HG03354 (cell line): ENCODE data around the gene CKM.
"Not testable (repeated sequence)": the region's sequence is repeated elsewhere in the genome, so short reads cannot be mapped to it uniquely, and the experiment has no call there.

Experiments
- ATAC-seq: cut with Tn5 transposase; IDR thresholded peaks from one replicate; pipeline ENCODE4 v1.9.1; 2021; ENCODE audit warnings: mild to moderate bottlenecking; ENCODE audit not compliant: unreplicated experiment, poor library complexity, severe bottlenecking

The CKM gene

DNA sequence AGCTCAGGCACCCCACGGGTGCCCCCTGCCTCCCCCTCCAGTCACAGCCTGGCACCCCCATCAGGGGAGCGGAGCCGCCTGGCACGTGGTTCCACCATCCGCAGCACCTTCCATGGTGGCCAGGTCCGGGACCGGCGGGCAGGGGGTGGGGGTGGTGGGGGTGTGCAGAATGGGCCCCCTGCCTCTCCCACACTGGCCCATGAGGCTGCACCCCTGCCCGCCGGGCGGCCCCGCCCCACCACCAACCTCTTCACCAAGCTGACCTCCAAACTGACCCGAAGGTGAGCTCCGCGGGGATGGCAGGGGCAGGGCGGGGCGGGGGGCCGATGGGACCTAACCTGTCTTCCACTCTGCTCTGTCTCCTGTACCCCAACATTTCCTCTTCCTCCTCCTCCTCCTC, 25.0 kb downstream of the CKM start:
- no peak for ATAC-seq

DNA sequence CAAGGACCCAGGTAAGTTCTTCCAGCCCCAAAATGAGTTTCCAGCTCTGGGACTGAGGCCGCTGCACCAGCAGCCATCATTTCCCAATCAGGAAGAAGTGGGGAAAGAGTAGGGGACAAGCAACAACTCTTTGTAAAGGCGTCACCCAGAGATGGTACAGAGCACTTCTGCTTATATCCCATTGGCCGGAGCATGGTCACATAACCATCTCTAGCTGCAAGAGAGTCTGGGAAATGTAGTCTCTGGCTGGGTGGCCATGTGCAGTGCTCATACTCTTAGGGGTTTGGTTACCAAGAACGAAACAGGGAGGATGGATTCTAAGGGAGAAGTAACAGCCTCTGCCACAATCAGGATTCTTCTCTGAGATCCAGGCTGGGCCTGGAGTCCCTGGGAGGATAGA, 26.3 kb downstream of the CKM start:
- no peak for ATAC-seq

DNA sequence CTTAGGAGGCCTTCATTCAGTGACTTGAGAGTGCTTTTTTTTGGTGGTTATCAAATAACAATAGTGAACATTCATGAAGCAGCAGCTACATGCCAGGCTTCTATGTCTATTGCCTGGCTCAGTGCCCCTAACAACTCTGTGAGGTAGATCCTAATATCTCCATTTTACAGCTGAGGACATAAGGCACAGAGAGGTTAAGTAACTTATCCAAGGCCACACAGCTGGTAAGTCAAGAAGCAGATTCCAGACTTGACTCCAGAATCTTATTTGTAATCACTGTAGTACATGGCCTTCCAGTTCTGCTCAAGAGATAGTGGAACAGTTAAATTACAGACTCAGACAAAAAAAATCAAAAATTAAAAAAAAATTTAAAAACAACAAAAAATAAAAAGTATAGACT, 26.8 kb downstream of the CKM start:
- ATAC-seq = no peak

DNA sequence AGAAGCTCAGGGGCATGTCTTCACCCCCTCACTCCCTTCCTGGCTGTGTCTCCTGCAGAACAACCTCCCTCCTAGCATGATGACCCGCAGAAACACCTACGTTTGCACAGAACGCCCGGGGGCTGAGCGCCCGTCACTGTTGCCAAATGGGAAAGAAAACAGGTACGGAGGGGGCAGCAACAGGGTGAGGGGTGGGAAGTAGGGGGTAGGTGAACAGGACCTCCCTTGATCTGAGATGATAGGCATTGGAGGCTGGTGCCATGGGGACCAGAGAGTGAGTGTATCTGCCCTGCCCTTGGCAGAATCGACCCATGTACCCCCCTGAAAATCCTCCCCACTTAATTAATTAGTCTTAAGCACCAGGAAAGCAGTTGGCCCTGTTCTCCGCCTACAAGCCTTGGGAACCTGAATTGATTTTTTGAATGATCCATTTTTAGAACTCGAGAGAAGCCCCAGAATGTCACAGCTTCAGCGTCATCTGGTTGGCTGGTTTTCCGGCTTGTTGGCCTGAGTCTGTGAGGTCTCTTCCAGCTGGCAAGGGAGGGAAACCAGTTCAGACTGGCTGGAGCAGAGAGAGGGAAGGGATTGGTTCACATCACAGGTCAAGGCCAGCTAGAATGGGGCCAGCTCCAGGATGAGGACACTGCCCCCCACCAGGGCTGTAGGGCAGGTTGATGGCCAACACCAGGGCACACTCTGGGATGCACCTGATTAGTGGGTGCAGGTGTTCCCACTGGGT, 28.2 kb downstream of the CKM start:
- ATAC-seq = no peak

DNA sequence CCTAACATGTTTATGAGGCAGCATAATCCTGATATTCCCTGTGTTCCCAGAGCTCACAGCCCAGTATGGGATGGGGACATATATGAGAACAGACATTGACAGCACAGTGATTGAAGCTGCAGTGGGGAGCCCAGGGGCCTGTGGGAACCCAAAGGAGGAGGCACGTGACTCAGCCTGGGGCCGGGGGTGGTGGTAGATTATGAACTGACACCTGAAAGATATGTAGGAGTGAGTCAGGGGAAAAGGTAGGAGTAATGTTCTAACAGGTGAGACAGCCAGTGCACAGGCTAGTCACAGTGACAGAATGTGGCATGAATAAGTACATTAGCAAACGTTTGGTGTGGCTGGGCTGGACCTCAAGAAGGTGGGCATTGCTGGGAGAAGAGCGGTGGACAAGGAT, 29.0 kb downstream of the CKM start:
- no peak for ATAC-seq

DNA sequence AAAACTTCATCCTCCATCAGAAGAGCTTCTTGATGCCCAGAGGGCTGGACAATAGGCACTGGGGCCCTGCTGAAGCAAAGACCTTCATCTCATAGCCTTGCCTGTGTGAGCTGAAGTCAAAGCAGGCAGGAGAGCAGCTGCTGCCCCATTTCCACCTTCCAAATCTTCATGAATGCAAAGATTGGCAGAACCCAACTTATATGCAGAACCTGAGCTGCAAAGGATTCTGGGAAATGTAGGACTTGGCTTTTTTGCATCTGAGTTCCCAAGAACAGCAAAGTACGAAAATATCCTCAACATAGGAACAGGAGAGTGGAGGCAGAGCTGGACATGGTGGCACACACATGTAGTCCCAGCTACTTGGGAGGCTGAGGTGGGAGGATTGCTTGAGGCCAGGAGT, 30.8 kb downstream of the CKM start:
- ATAC-seq = no peak

DNA sequence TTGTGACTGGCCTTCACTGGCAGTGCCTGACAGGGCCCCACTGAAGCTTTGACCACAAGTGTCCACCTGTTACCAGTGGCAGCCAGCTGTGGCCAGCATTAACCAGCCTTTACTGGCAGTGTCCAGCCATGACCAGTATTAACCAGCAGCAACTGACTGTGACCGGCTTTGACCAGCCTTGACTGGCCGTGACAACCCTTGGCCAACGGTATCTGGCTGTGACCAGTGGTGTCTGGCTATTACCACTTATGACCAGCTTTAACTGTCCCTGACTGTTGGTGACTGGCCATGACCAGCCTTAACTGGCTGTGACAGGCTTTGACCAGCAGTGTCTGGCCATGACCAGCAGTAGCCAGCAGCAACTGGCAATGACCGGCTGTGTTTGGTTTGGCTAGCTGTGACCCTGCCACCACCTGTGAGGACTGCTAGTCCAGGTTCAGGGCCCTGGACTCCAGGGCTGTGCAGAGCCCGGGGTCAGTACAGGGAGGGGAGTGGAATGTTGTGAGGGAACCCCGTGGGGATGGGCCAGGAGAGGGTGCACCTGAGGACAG, 32.2 kb downstream of the CKM start:
- ATAC-seq = no peak

DNA sequence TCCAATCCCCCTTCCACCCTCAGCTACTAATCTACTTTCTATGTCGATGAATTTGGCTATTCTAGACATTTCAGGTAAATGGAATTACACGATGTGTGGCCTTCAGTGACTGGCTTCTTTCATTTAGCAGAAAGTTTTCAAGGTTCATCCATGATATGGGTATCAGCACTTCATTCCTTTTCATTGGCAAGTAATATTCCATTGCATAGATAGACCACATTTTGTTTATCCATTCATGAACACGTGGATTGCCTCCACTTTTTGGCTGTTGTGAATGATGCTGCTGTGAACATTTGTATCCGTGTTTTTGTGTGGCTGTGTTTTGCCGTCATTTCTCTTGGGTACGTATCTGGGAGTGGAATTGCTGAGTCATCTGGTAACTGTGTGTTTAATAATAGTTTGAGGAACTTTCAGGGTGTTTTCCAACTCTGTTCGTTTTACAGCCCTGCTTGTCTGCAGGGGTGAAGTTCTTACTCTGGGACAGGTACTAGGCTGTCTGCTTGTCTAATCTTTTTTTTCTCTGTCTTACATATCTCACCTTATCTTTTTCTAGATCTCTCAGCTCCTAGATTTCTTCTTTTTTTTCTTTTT, 39.1 kb downstream of the CKM start:
- ATAC-seq = no peak

DNA sequence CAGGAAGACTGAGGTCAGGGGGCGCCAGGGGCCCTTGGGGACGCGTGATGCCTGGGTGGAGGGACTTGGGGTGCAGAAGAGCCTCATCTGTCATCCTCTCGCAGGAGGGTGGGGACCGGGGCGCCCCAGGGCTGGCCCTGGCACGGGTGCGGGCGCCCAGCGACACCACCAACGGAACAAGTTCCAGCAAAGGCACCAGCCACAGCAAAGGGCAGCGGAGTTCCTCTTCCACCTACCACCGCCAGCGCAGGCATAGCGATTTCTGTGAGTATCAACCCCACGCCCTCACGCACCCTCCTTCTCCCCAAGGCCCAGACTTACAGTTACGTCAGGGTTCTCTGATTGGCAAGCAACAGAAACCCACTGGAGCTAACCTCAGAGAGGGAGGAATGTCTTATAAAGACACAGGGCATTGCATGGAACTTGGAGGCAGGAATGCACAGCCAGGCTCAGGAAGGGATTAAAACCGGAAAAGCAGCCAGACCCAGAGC, 42.2 kb downstream of the CKM start:
- ATAC-seq = no peak

DNA sequence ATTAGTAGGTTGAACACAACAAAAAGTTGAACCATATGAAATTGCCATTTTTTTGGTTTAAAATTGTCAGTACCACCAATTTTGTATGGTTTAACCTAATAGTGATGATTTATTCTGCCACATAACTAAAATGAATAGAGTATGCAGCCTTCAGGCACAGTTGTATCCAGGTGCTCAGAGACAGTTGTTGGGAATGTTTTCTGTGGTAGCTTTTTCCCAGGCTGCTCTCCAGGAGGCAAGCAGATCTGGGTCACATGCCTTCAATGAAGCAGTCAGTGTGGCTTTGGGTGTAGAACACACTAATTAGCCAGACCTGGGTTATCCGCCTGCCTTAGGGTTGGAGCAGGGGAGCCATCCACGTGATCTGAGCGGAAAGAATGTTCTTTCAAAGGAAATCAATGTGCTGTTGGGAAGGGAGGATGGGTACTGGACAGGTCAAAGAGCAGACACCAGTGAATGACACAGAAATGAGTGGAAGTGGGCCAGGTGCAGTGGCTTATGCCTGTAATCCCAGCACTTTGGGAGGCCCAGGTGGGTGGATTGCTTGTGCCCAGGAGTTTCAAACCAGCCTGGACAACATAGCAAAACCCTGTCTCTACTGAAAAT, 43.0 kb downstream of the CKM start:
- ATAC-seq = no peak

DNA sequence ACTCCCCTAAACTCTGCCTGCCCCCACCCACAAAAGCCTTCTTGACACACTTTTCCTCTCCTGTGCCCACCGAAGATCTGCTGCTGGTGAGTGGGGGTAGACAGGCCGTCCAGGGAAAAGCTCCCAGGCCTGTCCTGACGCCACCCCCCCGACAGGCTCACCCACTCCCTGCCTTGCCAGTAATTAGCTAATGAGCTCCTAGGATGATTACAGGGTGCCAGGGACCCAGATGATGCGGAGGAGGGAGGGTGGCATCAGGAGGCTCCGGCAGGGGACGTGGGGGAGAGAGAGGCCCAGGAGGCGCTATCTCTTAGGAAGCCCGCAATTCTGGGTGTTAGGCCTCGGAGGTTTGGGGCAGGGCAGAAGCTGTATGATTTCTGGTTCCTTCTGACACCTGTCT, 44.6 kb downstream of the CKM start:
- ATAC-seq = no peak

DNA sequence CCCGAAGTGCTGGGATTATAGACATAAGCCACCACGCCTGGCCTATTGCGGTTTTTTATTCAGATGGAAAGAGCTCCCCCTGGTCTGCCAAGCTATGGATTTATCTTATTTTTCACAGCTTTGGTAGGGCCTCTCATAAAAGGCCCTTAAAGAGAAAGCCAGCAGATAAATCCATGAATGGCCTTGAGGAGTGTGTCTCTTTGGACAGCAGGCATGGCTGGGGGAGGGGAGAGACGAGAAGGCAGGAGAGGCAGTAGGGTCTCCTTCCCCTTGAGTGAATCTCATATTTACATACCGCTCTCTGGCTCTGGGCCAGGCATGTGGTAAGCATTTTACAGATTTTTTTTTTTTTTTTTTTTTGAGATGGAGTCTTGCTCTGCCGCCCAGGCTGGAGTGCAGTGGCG, 46.4 kb downstream of the CKM start:
- no peak for ATAC-seq

DNA sequence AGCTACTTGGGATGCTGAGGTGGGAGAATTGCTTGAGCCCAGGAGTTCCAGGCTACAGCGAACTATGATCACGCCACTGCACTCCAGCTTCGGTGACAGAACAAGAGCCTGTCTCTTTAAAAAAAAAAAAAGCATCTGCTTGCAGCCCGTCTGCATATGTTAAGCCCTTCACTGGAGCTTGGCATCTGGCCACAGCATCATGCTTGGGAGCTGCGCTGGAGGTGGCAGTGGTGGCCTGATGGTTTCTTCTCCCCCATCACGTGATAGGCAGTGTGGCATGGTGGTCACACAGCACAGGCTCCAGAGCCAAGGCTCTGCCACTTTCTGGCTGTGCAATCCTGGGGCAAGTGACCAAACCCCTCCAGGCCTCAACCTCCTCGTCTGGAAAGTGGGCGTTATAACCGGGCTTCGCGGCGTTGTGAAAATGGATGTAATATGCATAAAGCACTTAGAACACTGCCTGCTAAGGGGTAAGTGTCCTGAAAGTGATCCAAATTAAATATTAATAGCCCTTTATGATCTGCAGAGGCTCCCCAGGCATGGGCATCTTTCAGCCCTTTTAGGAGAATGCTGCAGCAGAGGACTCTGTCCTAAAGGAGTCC, 47.2 kb downstream of the CKM start:
- no peak for ATAC-seq

DNA sequence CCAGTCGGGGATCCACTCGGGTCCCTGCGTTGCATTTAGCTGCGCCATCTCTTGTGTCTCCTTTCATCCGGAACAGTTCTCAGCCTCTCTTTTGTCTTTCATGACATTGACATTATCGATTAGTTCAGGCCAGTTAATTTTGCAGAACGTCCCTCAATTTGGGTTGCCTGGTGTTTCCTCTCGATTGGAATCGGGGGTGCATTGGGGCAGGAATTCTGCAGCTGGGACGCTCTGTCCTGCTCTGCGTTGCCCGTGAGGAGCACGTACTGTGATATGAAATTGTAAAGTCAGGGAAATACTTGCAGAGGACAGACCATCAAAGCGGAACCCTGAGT, 49.2 kb downstream of the CKM start:
- no peak for ATAC-seq

DNA sequence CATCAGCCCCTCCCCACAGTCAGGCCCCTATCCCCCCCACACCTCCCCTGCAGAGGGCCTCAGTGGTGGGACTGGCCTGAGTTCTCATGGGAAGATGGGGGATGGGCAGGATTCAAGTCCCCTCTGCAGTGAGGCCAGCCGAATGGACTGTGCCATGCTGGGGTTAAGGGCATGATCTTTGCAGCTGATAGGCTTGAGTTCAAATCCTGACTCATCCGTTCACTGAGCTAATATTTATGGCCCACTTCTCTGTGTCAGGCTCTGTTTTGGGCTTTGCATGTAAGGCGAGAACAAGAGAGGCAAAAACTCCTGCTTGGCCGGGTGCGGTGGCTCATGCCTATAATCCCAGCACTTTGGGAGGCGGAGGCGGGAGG, 51.0 kb downstream of the CKM start:
- ATAC-seq = no peak

DNA sequence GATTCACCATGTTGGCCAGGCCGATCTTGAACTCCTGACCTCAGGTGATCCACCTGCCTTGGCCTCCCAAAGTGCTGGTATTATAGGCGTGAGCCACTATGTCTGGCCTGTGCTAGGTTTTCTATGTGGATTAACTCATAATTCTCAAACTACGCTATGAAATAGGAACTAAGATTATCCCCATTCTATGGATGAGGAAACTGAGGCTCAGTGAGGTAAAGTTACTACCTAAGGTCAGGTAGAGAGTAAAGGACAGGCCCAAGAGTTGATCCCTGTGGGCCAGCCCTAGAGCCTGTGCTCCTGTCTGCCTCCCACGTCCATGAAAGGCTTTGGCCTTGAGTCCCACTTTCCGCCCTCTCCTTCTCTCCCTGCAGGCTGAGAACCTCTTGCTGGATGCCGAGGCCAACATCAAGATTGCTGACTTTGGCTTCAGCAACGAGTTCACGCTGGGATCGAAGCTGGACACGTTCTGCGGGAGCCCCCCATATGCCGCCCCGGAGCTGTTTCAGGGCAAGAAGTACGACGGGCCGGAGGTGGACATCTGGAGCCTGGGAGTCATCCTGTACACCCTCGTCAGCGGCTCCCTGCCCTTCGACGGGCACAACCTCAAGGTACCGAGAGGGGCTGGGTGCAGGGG, 51.5 kb downstream of the CKM start:
- ATAC-seq = no peak

DNA sequence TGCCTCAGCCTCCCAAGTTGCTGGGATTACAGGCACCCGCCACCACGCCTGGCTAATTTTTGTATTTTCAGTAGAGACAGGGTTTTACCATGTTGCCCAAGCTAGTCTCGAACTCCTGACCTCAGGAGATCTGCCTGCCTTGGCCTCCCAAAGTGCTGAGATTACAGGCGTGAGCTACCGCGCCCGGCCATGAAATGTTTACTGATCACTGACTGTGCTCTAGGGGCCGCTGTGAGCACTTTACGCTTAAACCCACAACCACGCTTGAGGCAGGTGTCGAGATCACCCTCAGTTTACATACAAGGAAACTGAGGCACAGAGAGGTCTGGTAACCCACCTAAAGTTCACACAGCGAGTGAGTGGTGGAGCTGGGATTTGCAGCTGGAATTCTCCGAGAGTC, 52.7 kb downstream of the CKM start:
- ATAC-seq = not testable (repeated sequence)

DNA sequence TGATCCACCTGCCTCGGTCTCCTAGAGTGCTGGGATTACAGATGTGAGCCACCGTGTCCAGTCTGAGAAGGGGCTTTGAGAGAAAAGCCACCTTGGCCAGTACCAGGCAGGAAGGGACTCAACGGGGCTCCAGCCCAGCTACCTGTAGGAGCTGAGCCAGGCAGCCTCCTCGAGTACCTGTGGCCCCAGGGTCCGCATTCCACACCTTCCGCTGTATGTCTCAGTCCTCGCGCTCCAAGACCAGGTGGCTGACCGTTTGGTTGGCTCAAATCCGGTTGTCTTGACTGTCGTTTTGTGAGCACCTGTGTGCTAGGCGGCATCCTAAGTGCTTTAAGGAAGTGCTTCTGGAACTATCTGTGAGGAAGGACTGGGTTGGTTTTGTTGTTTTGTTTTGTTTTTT, 55.4 kb downstream of the CKM start:
- no peak for ATAC-seq

DNA sequence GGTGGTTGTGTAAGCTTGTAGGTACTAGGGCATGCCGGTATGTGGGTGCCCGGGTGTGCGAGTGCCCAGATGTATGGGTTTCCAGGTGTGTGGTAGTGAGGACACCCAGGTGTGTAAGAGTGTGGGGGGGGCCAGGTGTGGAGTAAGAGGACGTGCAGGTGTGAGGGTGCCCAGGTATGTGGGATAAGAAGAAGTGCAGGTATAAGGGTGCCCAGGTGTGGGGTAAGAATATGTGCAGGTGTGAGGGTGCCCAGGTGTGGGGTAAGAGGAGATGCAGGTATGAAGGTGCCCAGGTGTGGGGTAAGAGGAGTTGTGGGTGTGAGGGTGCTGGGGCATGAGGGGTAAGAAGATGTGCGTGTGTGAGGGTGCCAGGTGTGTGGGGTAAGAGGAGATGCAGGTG, 57.3 kb downstream of the CKM start:
- no peak for ATAC-seq

DNA sequence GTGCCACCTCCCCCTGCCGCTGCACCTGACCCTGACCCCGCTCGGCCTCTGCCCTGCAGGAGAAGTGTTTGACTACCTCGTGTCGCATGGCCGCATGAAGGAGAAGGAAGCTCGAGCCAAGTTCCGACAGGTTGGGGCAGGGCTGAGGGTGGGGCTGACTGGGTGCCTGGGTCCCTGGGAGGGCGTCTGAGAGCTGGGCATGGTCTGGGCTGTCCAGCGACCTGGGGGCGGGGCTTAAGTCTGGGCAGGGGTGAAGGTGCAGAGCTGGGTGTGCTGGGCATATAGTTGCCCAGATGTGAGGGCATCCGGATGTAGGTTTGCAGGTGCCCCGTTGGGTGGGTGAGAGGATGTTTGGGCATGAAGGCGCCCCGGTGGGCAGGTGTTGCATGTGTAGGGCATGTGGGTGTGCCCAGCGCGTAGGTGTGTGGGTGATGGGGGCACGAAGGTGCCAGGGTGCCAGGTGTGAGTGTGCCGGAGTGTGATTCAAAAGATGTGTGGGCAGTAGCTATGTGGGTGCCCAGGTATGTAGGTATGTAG, 57.8 kb downstream of the CKM start:
- ATAC-seq = no peak
